Type B pancreatic cell (in vitro differentiated cells): ENCODE data around the gene ACOT13. TPM values are rescaled to one million over a fixed set of nuclear protein-coding genes. Genes with fewer than 3 reads are reported as not detected.
A peak's percentile ranks its signal among the peaks of the same experiment; 100 is the strongest.
"Not testable (repeated sequence)": the region's sequence is repeated elsewhere in the genome, so short reads cannot be mapped to it uniquely, and the experiment has no call there.

Source experiments
- DNase-seq: peaks from one replicate; pipeline ENCODE4 v3.0.0; 2021; ENCODE audit warnings: mixed read lengths; ENCODE audit not compliant: unreplicated experiment; ENCODE audit errors: extremely low spot score
- H3K27ac Mint-ChIP-seq: 2 replicates; pipeline ENCODE4 v1.8.0; 2021; ENCODE audit warnings: mild to moderate bottlenecking, mixed read lengths
- H3K27me3 Mint-ChIP-seq: 2 replicates; pipeline ENCODE4 v1.8.0; 2021; ENCODE audit warnings: mixed read lengths
- H3K36me3 Mint-ChIP-seq: 2 replicates; pipeline ENCODE4 v1.8.0; 2021; ENCODE audit warnings: mixed read lengths
- H3K4me1 Mint-ChIP-seq: one replicate; pipeline ENCODE4 v1.8.0; 2021; ENCODE audit warnings: mixed read lengths; ENCODE audit not compliant: unreplicated experiment
- H3K4me3 Mint-ChIP-seq: 2 replicates; pipeline ENCODE4 v1.8.0; 2021; ENCODE audit warnings: mild to moderate bottlenecking, mixed read lengths
- H3K9me3 Mint-ChIP-seq: 2 replicates; pipeline ENCODE4 v1.8.0; 2021; ENCODE audit warnings: mixed read lengths
- total RNA-seq: library from RNA; stranded (reverse); gene quantifications from 2 replicates; pipeline ENCODE4 v1.2.1, GENCODE V29; 2021; ENCODE audit warnings: low replicate concordance
- TF ChIP-seq, protein P1 (sequence below): fragments of 200-600 bp; sonication (generic); conservative IDR thresholded peaks from 2 replicates; pipeline ENCODE4 v1.5.0; 2021; ENCODE audit warnings: antibody characterized with exemption, mild to moderate bottlenecking

The ACOT13 gene
- total RNA-seq, 1 donor from 2014 or later = 24.7 TPM

DNA sequence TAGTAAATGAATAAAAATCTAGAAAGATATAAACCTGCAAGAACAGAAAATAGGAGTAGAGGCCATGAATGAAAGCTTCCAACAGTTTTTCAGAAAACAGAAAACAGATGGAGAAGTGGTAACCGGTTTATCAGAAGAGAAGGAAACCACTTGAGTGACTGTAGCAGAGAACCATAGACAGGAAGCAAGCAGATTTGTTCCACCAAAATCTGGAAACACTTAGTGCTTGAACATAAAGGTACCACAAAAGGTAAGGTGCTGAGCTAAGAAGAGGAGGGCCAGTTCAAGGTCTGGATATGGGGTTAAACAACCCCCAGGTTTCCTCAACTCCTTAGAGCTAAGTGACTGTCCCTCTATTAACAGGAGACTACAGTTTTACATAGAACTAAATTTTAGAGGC lies 11.7 kb upstream of the ACOT13 start:
- H3K36me3 Mint-ChIP-seq = peaks cover 32% of the 10 kb centered on the region
- no peak overlapping the region for H3K27ac Mint-ChIP-seq

DNA sequence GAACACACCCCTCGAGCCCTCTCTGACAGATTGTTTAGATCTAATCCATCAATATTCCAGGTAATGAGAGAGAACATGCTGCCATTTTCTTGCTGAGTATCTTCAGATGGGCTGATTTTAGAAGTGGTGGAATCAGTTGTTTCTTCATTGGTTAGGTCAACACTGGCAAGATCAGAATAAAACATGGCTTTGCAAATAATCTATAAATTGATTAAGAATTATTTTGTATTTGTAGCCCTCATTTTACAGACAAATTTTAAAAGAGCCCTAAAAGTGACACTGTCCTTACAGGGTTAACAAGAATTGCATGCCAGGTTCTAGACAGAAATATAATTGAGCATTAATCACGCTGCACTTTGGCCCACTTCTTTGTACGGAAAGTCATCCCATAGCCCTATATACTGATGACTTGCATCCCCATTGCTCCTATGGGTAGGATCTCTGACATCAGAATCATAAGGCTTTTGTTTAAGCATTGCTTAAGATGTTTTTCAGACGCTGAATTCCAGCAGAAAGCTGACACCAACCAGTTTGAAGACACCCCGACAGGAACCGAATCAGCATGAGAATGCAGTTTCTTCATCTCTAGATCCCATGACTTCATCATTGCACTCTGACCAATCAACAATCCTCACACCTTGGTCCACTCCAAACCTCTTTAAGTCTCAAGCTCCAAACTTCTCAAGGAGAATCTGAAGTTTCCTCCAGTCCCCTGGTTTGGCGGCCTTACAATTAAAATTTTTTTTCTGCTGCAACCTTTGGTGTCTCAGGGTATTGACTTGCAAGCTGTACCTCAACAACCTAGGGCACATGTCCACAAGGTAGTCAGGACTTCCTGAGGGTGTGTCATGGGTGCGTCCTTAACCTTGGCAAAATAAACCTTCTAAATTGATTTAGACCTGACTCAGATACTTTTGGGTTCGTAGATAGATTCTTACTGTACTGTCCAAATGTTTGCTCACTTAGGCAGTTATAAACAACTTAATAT lies 8.0 kb upstream of the ACOT13 start:
- TF ChIP-seq, protein P1, sequence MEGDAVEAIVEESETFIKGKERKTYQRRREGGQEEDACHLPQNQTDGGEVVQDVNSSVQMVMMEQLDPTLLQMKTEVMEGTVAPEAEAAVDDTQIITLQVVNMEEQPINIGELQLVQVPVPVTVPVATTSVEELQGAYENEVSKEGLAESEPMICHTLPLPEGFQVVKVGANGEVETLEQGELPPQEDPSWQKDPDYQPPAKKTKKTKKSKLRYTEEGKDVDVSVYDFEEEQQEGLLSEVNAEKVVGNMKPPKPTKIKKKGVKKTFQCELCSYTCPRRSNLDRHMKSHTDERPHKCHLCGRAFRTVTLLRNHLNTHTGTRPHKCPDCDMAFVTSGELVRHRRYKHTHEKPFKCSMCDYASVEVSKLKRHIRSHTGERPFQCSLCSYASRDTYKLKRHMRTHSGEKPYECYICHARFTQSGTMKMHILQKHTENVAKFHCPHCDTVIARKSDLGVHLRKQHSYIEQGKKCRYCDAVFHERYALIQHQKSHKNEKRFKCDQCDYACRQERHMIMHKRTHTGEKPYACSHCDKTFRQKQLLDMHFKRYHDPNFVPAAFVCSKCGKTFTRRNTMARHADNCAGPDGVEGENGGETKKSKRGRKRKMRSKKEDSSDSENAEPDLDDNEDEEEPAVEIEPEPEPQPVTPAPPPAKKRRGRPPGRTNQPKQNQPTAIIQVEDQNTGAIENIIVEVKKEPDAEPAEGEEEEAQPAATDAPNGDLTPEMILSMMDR = no peak
- H3K36me3 Mint-ChIP-seq = peaks cover 45% of the 10 kb centered on the region
- no peaks in the 10 kb centered on the region for H3K9me3 Mint-ChIP-seq
- no peak for DNase-seq
- H3K27me3 Mint-ChIP-seq = no peaks in the 10 kb centered on the region
- H3K4me3 Mint-ChIP-seq = no peak overlapping the region
- H3K27ac Mint-ChIP-seq = peak overlapping the region; percentile 55
- H3K4me1 Mint-ChIP-seq = peaks cover 10% of the 10 kb centered on the region

More for the DNA sequence above, 11.7 kb upstream of the ACOT13 start:
- H3K4me3 Mint-ChIP-seq = no peak overlapping the region
- DNase-seq = no peak
- H3K4me1 Mint-ChIP-seq = no peaks in the 10 kb centered on the region
- TF ChIP-seq, protein P1 = no peak
- H3K27me3 Mint-ChIP-seq = no peaks in the 10 kb centered on the region
- H3K9me3 Mint-ChIP-seq = no peaks in the 10 kb centered on the region

DNA sequence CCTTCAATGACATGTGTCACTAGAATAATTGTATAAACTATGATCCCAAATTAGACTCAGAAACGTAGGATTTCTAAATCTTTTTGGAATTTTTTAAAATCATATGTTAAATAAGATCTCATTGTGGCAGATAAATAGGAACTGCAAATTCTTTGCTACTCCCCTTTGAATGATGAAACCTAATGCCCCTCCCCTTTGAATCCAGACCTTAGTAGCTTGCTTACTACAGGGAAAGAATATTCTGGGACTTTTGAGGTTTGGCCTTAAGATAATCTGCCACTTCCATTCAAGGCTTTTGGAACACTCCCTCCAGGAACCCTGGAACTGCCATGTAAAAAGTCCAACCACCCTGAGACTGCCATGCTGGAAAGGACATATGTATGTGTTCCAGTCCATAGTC lies 7.3 kb upstream of the ACOT13 start:
- Mint-ChIP-seq H3K27ac (no peak overlapping the region), H3K4me3 (no peak overlapping the region), H3K36me3 (peaks cover 46% of the 10 kb centered on the region), H3K9me3 (no peaks in the 10 kb centered on the region), H3K27me3 (no peaks in the 10 kb centered on the region), H3K4me1 (peaks cover 13% of the 10 kb centered on the region)
- TF ChIP-seq, protein P1 = no peak
- DNase-seq = no peak

DNA sequence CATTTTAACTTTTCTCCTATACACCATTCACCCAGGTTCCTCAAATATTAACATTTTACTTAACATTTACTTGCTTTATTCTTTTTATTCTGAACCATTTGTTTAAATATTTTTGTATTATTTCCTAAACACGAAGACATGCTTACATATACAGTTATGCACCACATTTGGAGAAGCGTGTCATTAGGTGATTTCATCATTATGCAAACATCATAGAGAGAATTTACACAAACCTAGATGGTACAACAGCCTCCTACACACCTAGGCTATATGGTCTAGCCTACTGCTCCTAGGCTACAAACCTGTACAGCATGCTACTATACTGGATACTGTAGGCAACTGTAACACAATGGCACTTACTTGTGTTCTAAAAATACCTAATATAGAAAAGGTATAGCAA lies 6.8 kb upstream of the ACOT13 start:
- Mint-ChIP-seq H3K36me3 (peaks cover 49% of the 10 kb centered on the region), H3K4me3 (no peak overlapping the region), H3K9me3 (no peaks in the 10 kb centered on the region), H3K27ac (no peak overlapping the region), H3K4me1 (peaks cover 19% of the 10 kb centered on the region), H3K27me3 (no peaks in the 10 kb centered on the region)
- TF ChIP-seq, protein P1 = no peak
- DNase-seq = no peak

DNA sequence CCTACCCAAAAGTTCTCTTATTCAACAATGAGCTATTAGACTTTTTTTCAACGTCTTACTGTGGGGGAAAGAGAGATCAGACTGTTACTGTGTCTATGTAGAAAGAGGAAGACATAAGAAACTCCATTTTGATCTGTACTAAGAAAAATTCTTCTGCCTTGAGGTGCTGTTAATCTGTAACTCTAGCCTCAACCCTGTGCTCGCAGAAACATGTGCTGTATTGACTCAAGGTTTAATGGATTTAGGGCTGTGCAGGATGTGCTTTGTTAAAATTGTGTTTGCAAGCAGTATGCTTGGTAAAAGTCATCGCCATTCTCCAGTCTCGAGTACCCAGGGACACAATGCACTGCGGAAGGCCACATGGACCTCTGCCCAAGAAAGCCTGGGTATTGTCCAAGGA lies 5.1 kb upstream of the ACOT13 start:
- Mint-ChIP-seq H3K36me3 (peaks cover 39% of the 10 kb centered on the region), H3K4me3 (peak overlapping the region; percentile 42), H3K4me1 (peaks cover 21% of the 10 kb centered on the region)
- H3K9me3 Mint-ChIP-seq, H3K27ac Mint-ChIP-seq, DNase-seq, H3K27me3 Mint-ChIP-seq: not testable (repeated sequence)

DNA sequence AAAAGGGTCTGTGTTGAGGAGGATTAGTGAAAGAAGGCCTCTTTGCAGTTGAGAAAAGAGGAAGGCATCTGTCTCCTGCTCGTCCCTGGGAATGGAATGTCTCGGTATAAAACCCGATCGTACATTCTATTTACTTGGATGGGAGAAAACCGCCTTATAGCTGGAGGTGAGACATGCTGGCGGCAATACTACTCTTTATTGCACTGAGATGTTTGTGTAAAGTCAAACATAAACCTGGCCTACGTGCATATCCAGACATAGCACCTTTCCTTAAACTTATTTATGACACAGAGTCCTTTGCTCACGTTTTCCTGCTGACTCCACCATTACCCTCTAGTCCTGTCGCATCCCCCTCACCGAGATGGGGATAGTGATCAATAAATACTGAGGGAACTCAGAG lies 4.6 kb upstream of the ACOT13 start:
- H3K9me3 Mint-ChIP-seq = no peaks in the 10 kb centered on the region

More for the DNA sequence above, 4.6 kb upstream of the ACOT13 start:
- H3K36me3 Mint-ChIP-seq = peaks cover 39% of the 10 kb centered on the region
- H3K4me3 Mint-ChIP-seq = peak overlapping the region; percentile 40
- no peak for DNase-seq
- peaks cover 24% of the 10 kb centered on the region for H3K4me1 Mint-ChIP-seq
- H3K27me3 Mint-ChIP-seq = no peaks in the 10 kb centered on the region
- TF ChIP-seq, protein P1 = no peak
- peak overlapping the region; percentile 19 for H3K27ac Mint-ChIP-seq
